Activated CD8-positive, alpha-beta T cell treated with anti-CD3 and anti-CD28 coated beads, Interleukin-2, amount 10 ng/mL, durations not matched to agents 7 days and 5 days (primary cell): ENCODE measurements around the gene GRM8. TPM values are rescaled to one million over a fixed set of nuclear protein-coding genes. Genes with fewer than 3 reads are reported as not detected.
"Not testable (repeated sequence)": the region's sequence is repeated elsewhere in the genome, so short reads cannot be mapped to it uniquely, and the experiment has no call there.

Experiments used
- ATAC-seq: fragments of 150-1000 bp; cut with Tn5 transposase; one replicate; pipeline ENCODE4 v1.10.0; 2021; ENCODE audit warnings: moderate library complexity
- CTCF ChIA-PET: fragments of 350-600 bp; sonication (Branson Sonifier 250); formaldehyde crosslinking; loops from one replicate; lab custom pipeline; 2021; ENCODE audit warnings: antibody characterized with exemption; lab: Charles Lee
- POLR2A ChIA-PET: fragments of 350-600 bp; sonication (Branson Sonifier 250); formaldehyde crosslinking; loops from one replicate; lab custom pipeline; 2021; ENCODE audit warnings: antibody characterized with exemption; lab: Charles Lee
- DNase-seq: peaks from one replicate; pipeline ENCODE4 v3.0.0-alpha.2; 2020
- H3K27ac Mint-ChIP-seq: one replicate; pipeline ENCODE4 v1.8.0; 2021; ENCODE audit warnings: mild to moderate bottlenecking, mixed read lengths
- H3K27me3 Mint-ChIP-seq: one replicate; pipeline ENCODE4 v1.8.0; 2021; ENCODE audit warnings: low read depth, mixed read lengths
- H3K36me3 Mint-ChIP-seq: one replicate; pipeline ENCODE4 v1.8.0; 2021; ENCODE audit warnings: low read depth, mixed read lengths
- H3K4me1 Mint-ChIP-seq: one replicate; pipeline ENCODE4 v1.8.0; 2021; ENCODE audit warnings: low read depth, mixed read lengths
- H3K4me3 Mint-ChIP-seq: one replicate; pipeline ENCODE4 v1.8.0; 2021; ENCODE audit warnings: mild to moderate bottlenecking, mixed read lengths
- H3K9me3 Mint-ChIP-seq: one replicate; pipeline ENCODE4 v1.8.0; 2022; ENCODE audit warnings: mixed read lengths; ENCODE audit not compliant: insufficient read depth
- total RNA-seq, 2 experiments: library from RNA; stranded (reverse); gene quantifications; one replicate each; pipeline ENCODE4 v1.2.3, GENCODE V29; 2021

GRM8 gene
- total RNA-seq, 2 experiments from 2014 or later, result not detected

GRCh38 chr7:126831241-126831640 is 421.5 kb downstream of the GRM8 start:
- H3K9me3 Mint-ChIP-seq, CTCF ChIA-PET, DNase-seq, H3K4me1 Mint-ChIP-seq, POLR2A ChIA-PET, H3K36me3 Mint-ChIP-seq, H3K27me3 Mint-ChIP-seq, ATAC-seq, H3K4me3 Mint-ChIP-seq, H3K27ac Mint-ChIP-seq: not testable (repeated sequence)

- ATAC-seq (no peak), DNase-seq (no peak)
- ChIA-PET CTCF (no interaction called here), POLR2A (no interaction called here)
- no peaks in the 10 kb centered on the region for H3K9me3 Mint-ChIP-seq
- H3K4me1 Mint-ChIP-seq, result no peaks in the 10 kb centered on the region
- no peak overlapping the region for H3K4me3 Mint-ChIP-seq
- no peaks in the 10 kb centered on the region for H3K36me3 Mint-ChIP-seq
- H3K27me3 Mint-ChIP-seq, result peaks cover 2% of the 10 kb centered on the region
- no peak overlapping the region for H3K27ac Mint-ChIP-seq
Measured at GRCh38 chr7:126820925-126821324, 431.8 kb downstream of the GRM8 start.

GRCh38 chr7:126819197-126819484 is 433.6 kb downstream of the GRM8 start:
- no peaks in the 10 kb centered on the region for H3K36me3 Mint-ChIP-seq
- no peak for DNase-seq
- ChIA-PET POLR2A (no interaction called here), CTCF (no interaction called here)
- H3K27ac Mint-ChIP-seq, result no peak overlapping the region
- ATAC-seq, result no peak
- no peaks in the 10 kb centered on the region for H3K9me3 Mint-ChIP-seq
- peaks cover 2% of the 10 kb centered on the region for H3K27me3 Mint-ChIP-seq
- H3K4me3 Mint-ChIP-seq, result no peak overlapping the region
- H3K4me1 Mint-ChIP-seq, result no peaks in the 10 kb centered on the region

GRCh38 chr7:126818393-126819196 is 434.1 kb downstream of the GRM8 start:
- no peaks in the 10 kb centered on the region for H3K4me1 Mint-ChIP-seq
- no peaks in the 10 kb centered on the region for H3K9me3 Mint-ChIP-seq

GRCh38 chr7:126809188-126809587 is 443.6 kb downstream of the GRM8 start:
- Mint-ChIP-seq H3K27ac (no peak overlapping the region), H3K4me3 (no peak overlapping the region), H3K36me3 (no peaks in the 10 kb centered on the region), H3K4me1 (no peaks in the 10 kb centered on the region), H3K27me3 (no peaks in the 10 kb centered on the region), H3K9me3 (no peaks in the 10 kb centered on the region)
- POLR2A ChIA-PET, result no interaction called here
- no peak for DNase-seq
- ATAC-seq, result no peak
- CTCF ChIA-PET, result no interaction called here

More at GRCh38 chr7:126818393-126819196, 434.1 kb downstream of the GRM8 start:
- Mint-ChIP-seq H3K36me3 (no peaks in the 10 kb centered on the region), H3K27ac (no peak overlapping the region), H3K4me3 (no peak overlapping the region), H3K27me3 (peaks cover 2% of the 10 kb centered on the region)
- ChIA-PET CTCF (no interaction called here), POLR2A (no interaction called here)
- ATAC-seq, result no peak
- no peak for DNase-seq

GRCh38 chr7:126806614-126807013 is 446.1 kb downstream of the GRM8 start:
- H3K27ac Mint-ChIP-seq, result no peak overlapping the region
- POLR2A ChIA-PET, result no interaction called here
- H3K27me3 Mint-ChIP-seq, result no peaks in the 10 kb centered on the region
- ATAC-seq (no peak), DNase-seq (no peak)
- no peak overlapping the region for H3K4me3 Mint-ChIP-seq
- H3K36me3 Mint-ChIP-seq, result no peaks in the 10 kb centered on the region
- no peaks in the 10 kb centered on the region for H3K9me3 Mint-ChIP-seq
- no peaks in the 10 kb centered on the region for H3K4me1 Mint-ChIP-seq
- CTCF ChIA-PET, result no interaction called here

GRCh38 chr7:126805351-126805750 is 447.4 kb downstream of the GRM8 start:
- POLR2A ChIA-PET, result interaction anchor here (0.6 kb wide), 1 partner anchor 646 kb away, joined by 3 read pairs; no protein-coding TSS in a partner anchor

GRCh38 chr7:126804604-126805003 is 448.1 kb downstream of the GRM8 start:
- no peak overlapping the region for H3K27ac Mint-ChIP-seq
- DNase-seq, result no peak
- H3K9me3 Mint-ChIP-seq, result no peaks in the 10 kb centered on the region
- no peak for ATAC-seq
- ChIA-PET POLR2A (no interaction called here), CTCF (no interaction called here)
- no peaks in the 10 kb centered on the region for H3K36me3 Mint-ChIP-seq
- no peaks in the 10 kb centered on the region for H3K4me1 Mint-ChIP-seq
- no peaks in the 10 kb centered on the region for H3K27me3 Mint-ChIP-seq
- no peak overlapping the region for H3K4me3 Mint-ChIP-seq

More at GRCh38 chr7:126805351-126805750, 447.4 kb downstream of the GRM8 start:
- no peaks in the 10 kb centered on the region for H3K27me3 Mint-ChIP-seq
- DNase-seq, result no peak
- H3K9me3 Mint-ChIP-seq, result no peaks in the 10 kb centered on the region
- ATAC-seq, result no peak
- CTCF ChIA-PET, result no interaction called here
- no peaks in the 10 kb centered on the region for H3K4me1 Mint-ChIP-seq
- H3K27ac Mint-ChIP-seq, result no peak overlapping the region
- H3K36me3 Mint-ChIP-seq, result no peaks in the 10 kb centered on the region
- no peak overlapping the region for H3K4me3 Mint-ChIP-seq

GRCh38 chr7:126803990-126804389 is 448.8 kb downstream of the GRM8 start:
- no peaks in the 10 kb centered on the region for H3K36me3 Mint-ChIP-seq
- DNase-seq (no peak), ATAC-seq (no peak)
- no peaks in the 10 kb centered on the region for H3K4me1 Mint-ChIP-seq
- no peaks in the 10 kb centered on the region for H3K27me3 Mint-ChIP-seq
- no peaks in the 10 kb centered on the region for H3K9me3 Mint-ChIP-seq
- CTCF ChIA-PET, result interaction anchor here (1.1 to 1.6 kb wide), 3 partner anchors 447 to 825 kb away, joined by 3 read pairs; no protein-coding TSS in a partner anchor
- POLR2A ChIA-PET, result no interaction called here
- no peak overlapping the region for H3K27ac Mint-ChIP-seq
- H3K4me3 Mint-ChIP-seq, result no peak overlapping the region

GRCh38 chr7:126803060-126803665 is 449.6 kb downstream of the GRM8 start:
- H3K4me1 Mint-ChIP-seq, result no peaks in the 10 kb centered on the region
- ChIA-PET CTCF (interaction anchor here (0.8 to 1.6 kb wide), 11 partner anchors 9 to 826 kb away, joined by 3 to 5 read pairs (median 3); no protein-coding TSS in a partner anchor), POLR2A (no interaction called here)
- DNase-seq (peak; percentile 60), ATAC-seq (peak; percentile 63)
- H3K27me3 Mint-ChIP-seq, result no peaks in the 10 kb centered on the region
- H3K4me3 Mint-ChIP-seq, result no peak overlapping the region
- no peaks in the 10 kb centered on the region for H3K36me3 Mint-ChIP-seq
- no peaks in the 10 kb centered on the region for H3K9me3 Mint-ChIP-seq
- H3K27ac Mint-ChIP-seq, result no peak overlapping the region

- CTCF ChIA-PET, result interaction anchor here (0.7 kb wide), 1 partner anchor 452 kb away, joined by 4 read pairs; no protein-coding TSS in a partner anchor
- no peaks in the 10 kb centered on the region for H3K27me3 Mint-ChIP-seq
- no peaks in the 10 kb centered on the region for H3K4me1 Mint-ChIP-seq
- ATAC-seq, result no peak
- no peaks in the 10 kb centered on the region for H3K9me3 Mint-ChIP-seq
- H3K36me3 Mint-ChIP-seq, result no peaks in the 10 kb centered on the region
- POLR2A ChIA-PET, result no interaction called here
- no peak overlapping the region for H3K4me3 Mint-ChIP-seq
- H3K27ac Mint-ChIP-seq, result no peak overlapping the region
- DNase-seq, result no peak
Measured at GRCh38 chr7:126801733-126802132, 451.0 kb downstream of the GRM8 start.

- no peak for ATAC-seq
- H3K27me3 Mint-ChIP-seq, result no peaks in the 10 kb centered on the region
- no peak overlapping the region for H3K4me3 Mint-ChIP-seq
- no peak overlapping the region for H3K27ac Mint-ChIP-seq
- DNase-seq, result no peak
- H3K36me3 Mint-ChIP-seq, result no peaks in the 10 kb centered on the region
- POLR2A ChIA-PET, result no interaction called here
- CTCF ChIA-PET, result no interaction called here
- no peaks in the 10 kb centered on the region for H3K4me1 Mint-ChIP-seq
- no peaks in the 10 kb centered on the region for H3K9me3 Mint-ChIP-seq
Measured at GRCh38 chr7:126799541-126799940, 453.2 kb downstream of the GRM8 start.
